ENCODE measurements around the gene TMEM266. TPM values are rescaled to one million over a fixed set of nuclear protein-coding genes. Genes with fewer than 3 reads are reported as not detected.

Gene TMEM266
- total RNA-seq, 1 donor, result under 0.01 TPM

DNA sequence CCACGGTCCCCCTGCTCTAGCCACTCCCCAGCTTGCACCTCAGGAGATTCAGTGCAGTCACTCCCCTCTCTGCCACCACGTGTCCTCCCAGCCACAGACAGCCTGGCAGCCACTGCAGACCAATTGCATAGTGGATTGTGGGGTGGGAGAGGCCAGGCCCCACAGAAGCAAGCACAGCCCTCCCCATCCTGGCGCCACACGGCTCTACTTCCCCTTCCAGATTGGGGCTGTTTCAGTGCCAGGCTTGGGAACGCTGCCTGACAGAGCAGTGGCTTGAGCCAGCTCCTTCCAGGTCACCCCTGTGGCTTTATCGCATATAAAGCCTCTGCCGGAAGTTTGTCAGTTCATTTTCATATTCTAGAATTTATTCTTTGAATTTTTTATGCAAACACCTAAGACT is 90.7 kb downstream of the TMEM266 start:
- no peak overlapping the region for H3K4me3 ChIP-seq (ENCODE audit: low read depth, low read length)
- TF ChIP-seq, protein P1, sequence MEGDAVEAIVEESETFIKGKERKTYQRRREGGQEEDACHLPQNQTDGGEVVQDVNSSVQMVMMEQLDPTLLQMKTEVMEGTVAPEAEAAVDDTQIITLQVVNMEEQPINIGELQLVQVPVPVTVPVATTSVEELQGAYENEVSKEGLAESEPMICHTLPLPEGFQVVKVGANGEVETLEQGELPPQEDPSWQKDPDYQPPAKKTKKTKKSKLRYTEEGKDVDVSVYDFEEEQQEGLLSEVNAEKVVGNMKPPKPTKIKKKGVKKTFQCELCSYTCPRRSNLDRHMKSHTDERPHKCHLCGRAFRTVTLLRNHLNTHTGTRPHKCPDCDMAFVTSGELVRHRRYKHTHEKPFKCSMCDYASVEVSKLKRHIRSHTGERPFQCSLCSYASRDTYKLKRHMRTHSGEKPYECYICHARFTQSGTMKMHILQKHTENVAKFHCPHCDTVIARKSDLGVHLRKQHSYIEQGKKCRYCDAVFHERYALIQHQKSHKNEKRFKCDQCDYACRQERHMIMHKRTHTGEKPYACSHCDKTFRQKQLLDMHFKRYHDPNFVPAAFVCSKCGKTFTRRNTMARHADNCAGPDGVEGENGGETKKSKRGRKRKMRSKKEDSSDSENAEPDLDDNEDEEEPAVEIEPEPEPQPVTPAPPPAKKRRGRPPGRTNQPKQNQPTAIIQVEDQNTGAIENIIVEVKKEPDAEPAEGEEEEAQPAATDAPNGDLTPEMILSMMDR (IDR thresholded peaks at IDR 0.05; ENCODE audit: insufficient read depth, low read depth, low read length), result no peak
- no peak for DNase-seq (ENCODE audit: low read depth)

DNA sequence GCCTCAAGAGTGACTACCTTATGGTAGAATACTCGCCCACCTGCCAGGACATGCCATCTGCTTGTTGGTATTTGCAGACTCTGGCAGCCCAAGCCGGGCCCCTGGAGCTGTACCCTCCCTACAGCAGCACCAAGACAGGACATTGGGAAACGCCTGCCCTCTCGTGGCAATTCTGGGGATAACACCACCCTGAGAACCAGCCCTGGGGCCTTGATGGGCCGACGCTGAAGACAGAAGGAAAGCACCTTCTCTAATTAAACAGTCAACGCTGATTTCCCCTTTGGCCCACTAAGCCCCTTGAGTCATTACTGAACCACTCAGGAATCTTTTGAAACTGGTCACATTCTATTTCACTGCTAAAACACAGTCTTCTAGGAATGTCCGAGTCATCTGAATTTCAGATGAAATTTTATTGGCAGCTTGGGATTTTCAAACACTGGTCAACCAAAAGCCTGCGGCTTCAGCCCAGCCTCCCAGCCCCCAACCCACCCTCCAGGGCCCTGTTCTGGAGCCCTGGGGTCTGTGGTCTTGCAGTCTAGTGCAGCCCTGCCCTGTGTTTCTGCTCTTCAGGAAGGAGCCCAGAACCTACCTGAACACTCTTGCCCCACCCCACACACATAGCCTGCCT is 91.3 kb downstream of the TMEM266 start:
- TF ChIP-seq, protein P1 (IDR thresholded peaks at IDR 0.05; ENCODE audit: insufficient read depth, low read depth, low read length), result peak; percentile 88
- DNase-seq (ENCODE audit: low read depth), result peak; percentile 78
- H3K4me3 ChIP-seq (ENCODE audit: low read depth, low read length), result no peak overlapping the region

DNA sequence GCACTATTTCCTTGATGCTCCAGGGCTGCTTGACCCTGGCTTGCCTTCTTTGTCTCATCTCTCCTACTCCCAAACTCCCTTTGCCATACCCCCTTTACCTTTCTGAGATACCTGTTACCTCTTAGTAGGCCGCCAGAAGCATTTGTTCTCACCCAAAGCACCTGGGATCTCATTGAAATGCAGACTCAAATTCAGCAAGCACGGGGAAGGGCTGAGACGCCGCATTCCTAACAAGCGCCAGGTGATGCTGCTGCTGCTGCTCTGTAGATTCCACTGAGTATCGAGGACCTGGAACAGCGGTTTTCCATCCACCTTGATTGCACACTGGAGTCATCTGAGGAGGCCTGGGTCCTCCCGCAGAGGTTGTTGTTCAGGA is 91.8 kb downstream of the TMEM266 start:
- TF ChIP-seq, protein P1 (IDR thresholded peaks at IDR 0.05; ENCODE audit: insufficient read depth, low read depth, low read length), result no peak
- no peak overlapping the region for H3K4me3 ChIP-seq (ENCODE audit: low read depth, low read length)

DNA sequence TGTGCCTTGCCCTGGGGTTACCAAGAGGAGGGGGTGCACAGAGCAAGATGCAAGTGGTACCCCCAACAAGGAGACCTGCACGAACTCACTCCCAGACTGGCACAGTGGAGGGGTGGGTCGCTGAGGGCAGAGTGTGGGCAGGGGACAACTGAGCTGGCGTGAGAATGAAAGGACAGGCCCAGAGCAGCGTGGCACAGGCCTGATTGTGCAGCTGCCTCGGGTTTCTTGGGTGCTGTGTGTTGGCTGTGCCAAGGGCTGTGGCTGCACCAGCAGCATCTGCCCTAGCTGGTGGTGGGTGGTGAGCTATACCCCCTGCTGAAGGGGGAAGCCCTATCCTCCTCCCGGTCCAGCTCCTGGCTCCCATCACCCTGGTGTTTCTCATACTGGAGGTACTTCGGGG is 92.4 kb downstream of the TMEM266 start:
- TF ChIP-seq, protein P1 (IDR thresholded peaks at IDR 0.05; ENCODE audit: insufficient read depth, low read depth, low read length), result no peak
- no peak for DNase-seq (ENCODE audit: low read depth)
- no peak overlapping the region for H3K4me3 ChIP-seq (ENCODE audit: low read depth, low read length)

More for the DNA sequence above, 91.8 kb downstream of the TMEM266 start:
- DNase-seq (ENCODE audit: low read depth), result no peak

DNA sequence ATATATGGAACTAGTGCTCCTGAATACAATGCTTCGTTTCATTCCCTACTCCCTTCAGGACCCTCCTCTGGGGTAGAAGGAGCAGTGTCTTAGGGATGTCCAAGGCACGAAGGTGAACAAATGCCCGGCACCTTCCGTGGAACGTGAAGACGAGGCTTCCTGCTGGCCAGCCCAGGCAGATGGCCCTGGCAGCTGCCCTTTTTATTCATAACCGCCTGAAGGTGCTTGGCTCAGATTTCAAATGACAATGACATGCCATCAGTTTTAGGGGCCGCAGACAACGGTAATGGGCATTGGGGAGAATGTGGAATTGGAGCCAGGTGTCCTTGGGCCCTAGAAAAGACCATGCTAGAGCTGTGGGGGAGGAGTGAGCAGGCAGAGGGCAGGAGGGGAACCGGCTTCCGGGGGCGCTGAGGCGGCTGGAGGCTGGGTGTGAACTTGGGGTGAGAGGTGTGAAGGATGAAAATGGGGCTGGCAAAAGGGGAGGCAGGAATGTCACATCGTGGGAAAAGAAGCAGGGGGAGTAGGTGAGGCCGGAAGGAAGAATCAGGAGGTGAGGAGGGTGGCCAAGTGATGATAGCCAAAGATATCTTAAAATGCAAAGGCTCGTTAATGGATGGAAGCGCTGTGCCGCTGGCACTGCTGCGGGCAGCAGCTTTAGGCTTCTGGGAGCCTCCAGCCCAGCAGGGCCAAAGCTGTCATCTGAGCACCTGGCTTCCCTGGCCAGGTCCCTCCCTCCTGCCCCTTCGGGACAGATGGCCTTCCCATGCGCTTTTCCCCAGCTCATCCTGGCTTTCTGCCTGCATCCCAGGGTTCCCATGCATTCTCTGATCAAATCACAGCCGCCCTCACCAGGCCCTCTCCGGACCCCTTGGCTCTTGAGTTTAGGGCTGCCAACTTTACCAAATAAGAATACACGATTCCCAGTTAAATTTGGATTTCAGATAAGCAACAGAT is 93.7 kb downstream of the TMEM266 start:
- TF ChIP-seq, protein P1 (IDR thresholded peaks at IDR 0.05; ENCODE audit: insufficient read depth, low read depth, low read length), result no peak
- DNase-seq (ENCODE audit: low read depth), result no peak
- no peak overlapping the region for H3K4me3 ChIP-seq (ENCODE audit: low read depth, low read length)

DNA sequence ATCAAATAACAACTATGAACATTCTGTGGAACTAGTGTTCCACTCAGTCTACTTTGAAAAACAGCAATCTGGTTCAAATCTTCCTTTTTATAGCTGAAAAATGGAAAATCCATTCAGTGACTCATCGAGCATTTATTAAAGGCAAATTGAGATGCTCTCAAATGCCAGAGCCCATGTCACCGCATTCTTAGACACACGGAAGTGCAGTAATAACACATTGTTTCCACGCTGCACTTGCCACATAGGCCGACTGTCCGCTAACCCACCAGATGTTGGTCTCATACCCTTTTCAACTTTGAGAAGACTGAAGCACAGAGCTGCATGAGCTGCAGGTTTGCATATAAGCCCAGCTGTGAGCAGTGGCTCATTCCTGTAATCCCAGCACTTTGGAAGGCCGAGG is 95.9 kb downstream of the TMEM266 start:
- no peak overlapping the region for H3K4me3 ChIP-seq (ENCODE audit: low read depth, low read length)
- TF ChIP-seq, protein P1 (IDR thresholded peaks at IDR 0.05; ENCODE audit: insufficient read depth, low read depth, low read length), result no peak
- no peak for DNase-seq (ENCODE audit: low read depth)

All from fibroblast of villous mesenchyme (primary cell).